Endothelial cell of umbilical vein (primary cell): ENCODE data around the gene DOLK.

Source experiments
- CTCF ChIP-seq, 2 donors: IDR thresholded peaks; 1 replicate in 1 of 2; 2 replicates in 1 of 2; pipeline ENCODE4 v1.5.1; 2011; ENCODE audit warnings: low read length in 2 of 2, mild to moderate bottlenecking in 2 of 2, moderate library complexity in 2 of 2, control low read depth in 1 of 2, inconsistent platforms in 1 of 2, low read depth in 1 of 2; ENCODE audit not compliant: insufficient read depth in 1 of 2; ENCODE audit errors: extremely low read depth in 1 of 2
- EZH2 ChIP-seq: IDR thresholded peaks from 2 replicates; pipeline ENCODE4 v1.6.1; 2012; ENCODE audit warnings: borderline replicate concordance, low read depth, mild to moderate bottlenecking, moderate library complexity, low read length, inconsistent platforms; ENCODE audit not compliant: severe bottlenecking
- FOS ChIP-seq: IDR thresholded peaks from 2 replicates; pipeline ENCODE4 v1.6.1; 2011; ENCODE audit warnings: mild to moderate bottlenecking, low read length, moderate library complexity, borderline replicate concordance; ENCODE audit not compliant: insufficient read depth
- GATA2 ChIP-seq: IDR thresholded peaks from 2 replicates; pipeline ENCODE4 v1.7.0; 2011; ENCODE audit warnings: low read depth, mild to moderate bottlenecking, moderate library complexity, mixed read lengths, low read length; ENCODE audit not compliant: insufficient read length, insufficient read depth
- JUN ChIP-seq: IDR thresholded peaks from 2 replicates; pipeline ENCODE4 v1.6.1; 2011; ENCODE audit warnings: borderline replicate concordance, low read depth; ENCODE audit not compliant: insufficient read length, insufficient read depth
- MAX ChIP-seq: IDR thresholded peaks from 2 replicates; pipeline ENCODE4 v1.6.1; 2011; ENCODE audit not compliant: insufficient read depth, insufficient read length
- POLR2A ChIP-seq: IDR thresholded peaks from 2 replicates; pipeline ENCODE4 v1.6.1; 2012; ENCODE audit warnings: low read depth, mild to moderate bottlenecking, control low read depth, low read length
- POLR2AphosphoS5 ChIP-seq: IDR thresholded peaks from 2 replicates; pipeline ENCODE4 v1.6.1; 2012; ENCODE audit warnings: low read depth, mild to moderate bottlenecking, control low read depth, low read length, moderate library complexity; ENCODE audit not compliant: insufficient read depth

- TF ChIP-seq JUN: no peak
- no peak for TF ChIP-seq EZH2
- TF ChIP-seq POLR2AphosphoS5: no peak
- no peak for TF ChIP-seq CTCF (IDR thresholded peaks at IDR 0.05; ENCODE audit: extremely low read depth in 1 of 2, insufficient read depth in 1 of 2, low read depth in 1 of 2, low read length in 2 of 2)
- TF ChIP-seq POLR2A: no peak
- TF ChIP-seq MAX: no peak
- TF ChIP-seq FOS: no peak
- no peak for TF ChIP-seq GATA2
Measured at GRCh38 chr9:128923493-128923883, 23.9 kb downstream of the DOLK start.
